WTC11 (cell line): Measurements from ENCODE around the gene ABR. TPM values are rescaled to one million over a fixed set of nuclear protein-coding genes. Genes with fewer than 3 reads are reported as not detected.

Experiments
- ATAC-seq: fragments of 200-7000 bp; cut with Tn5 transposase; 2 replicates; pipeline ENCODE4 v1.10.0; 2021; ENCODE audit warnings: mild to moderate bottlenecking, moderate library complexity
- CTCF ChIA-PET: fragments of 300-600 bp; sonication (Branson Sonifier 250); formaldehyde crosslinking; loops from one replicate; lab custom pipeline; 2021; ENCODE audit warnings: antibody characterized with exemption; lab: Charles Lee
- POLR2A ChIA-PET: fragments of 350-600 bp; sonication (Branson Sonifier 250); formaldehyde crosslinking; loops from one replicate; lab custom pipeline; 2021; ENCODE audit warnings: antibody characterized with exemption; lab: Charles Lee
- DNase-seq: peaks from one replicate; pipeline ENCODE4 v3.0.0; 2021; ENCODE audit warnings: low spot score
- H3K27ac Mint-ChIP-seq: 2 replicates; pipeline ENCODE4 v1.8.0; 2021; ENCODE audit warnings: mixed read lengths
- H3K27me3 Mint-ChIP-seq: 2 replicates; pipeline ENCODE4 v1.8.0; 2021; ENCODE audit warnings: low read depth, mild to moderate bottlenecking, moderate library complexity, mixed read lengths
- H3K36me3 Mint-ChIP-seq: 2 replicates; pipeline ENCODE4 v1.8.0; 2021; ENCODE audit warnings: mixed read lengths
- H3K4me1 Mint-ChIP-seq: 2 replicates; pipeline ENCODE4 v1.8.0; 2022; ENCODE audit warnings: mixed read lengths
- H3K4me3 Mint-ChIP-seq: 2 replicates; pipeline ENCODE4 v1.8.0; 2021; ENCODE audit warnings: mild to moderate bottlenecking, moderate library complexity, mixed read lengths
- H3K9me3 Mint-ChIP-seq: 2 replicates; pipeline ENCODE4 v1.8.0; 2021; ENCODE audit warnings: mixed read lengths
- AFF4 ChIP-seq: sonication (generic); formaldehyde crosslinking; IDR thresholded peaks from 2 replicates; pipeline ENCODE4 v1.8.1; 2023; ENCODE audit warnings: mild to moderate bottlenecking, missing genetic modification reagents, borderline replicate concordance
- ATF3 ChIP-seq: sonication (generic); formaldehyde crosslinking; conservative IDR thresholded peaks from 2 replicates; pipeline ENCODE4 v1.8.1; 2022; ENCODE audit warnings: mild to moderate bottlenecking, missing genetic modification reagents
- CDX4 ChIP-seq: fragments of 250-450 bp; sonication (Bioruptor Pico); IDR thresholded peaks from 2 replicates; pipeline ENCODE4 v1.9.0; 2021; ENCODE audit warnings: moderate library complexity, mild to moderate bottlenecking, inconsistent platforms, borderline replicate concordance
- MYBL2 ChIP-seq: sonication (generic); formaldehyde crosslinking; IDR thresholded peaks from 2 replicates; pipeline ENCODE4 v1.8.1; 2023; ENCODE audit warnings: mild to moderate bottlenecking, moderate library complexity, missing genetic modification reagents
- NFATC4 ChIP-seq: fragments of 250-450 bp; sonication (Bioruptor Pico); IDR thresholded peaks from 2 replicates; pipeline ENCODE4 v1.9.0; 2021; ENCODE audit warnings: mild to moderate bottlenecking
- NR3C1 ChIP-seq: sonication (generic); formaldehyde crosslinking; conservative IDR thresholded peaks from 2 replicates; pipeline ENCODE4 v1.8.1; 2023; ENCODE audit warnings: low read depth, mild to moderate bottlenecking, missing genetic modification reagents
- PREB ChIP-seq: sonication (generic); formaldehyde crosslinking; IDR thresholded peaks from 2 replicates; pipeline ENCODE4 v1.8.1; 2022; ENCODE audit warnings: mild to moderate bottlenecking, missing genetic modification reagents, moderate library complexity, borderline replicate concordance
- RELA ChIP-seq: sonication (generic); formaldehyde crosslinking; IDR thresholded peaks from 2 replicates; pipeline ENCODE4 v1.8.1; 2022; ENCODE audit warnings: missing genetic modification reagents, mild to moderate bottlenecking, borderline replicate concordance
- SOX15 ChIP-seq: fragments of 250-450 bp; sonication (Bioruptor Pico); IDR thresholded peaks from 2 replicates; pipeline ENCODE4 v1.9.0; 2021; ENCODE audit warnings: mild to moderate bottlenecking
- TP53 ChIP-seq: sonication (generic); formaldehyde crosslinking; IDR thresholded peaks from 2 replicates; pipeline ENCODE4 v1.8.1; 2023; ENCODE audit warnings: mild to moderate bottlenecking, missing genetic modification reagents
- ZBTB21 ChIP-seq: sonication (generic); formaldehyde crosslinking; IDR thresholded peaks from 2 replicates; pipeline ENCODE4 v1.8.1; 2023; ENCODE audit warnings: mild to moderate bottlenecking, missing genetic modification reagents, borderline replicate concordance
- ZBTB43 ChIP-seq: sonication (generic); formaldehyde crosslinking; IDR thresholded peaks from 2 replicates; pipeline ENCODE4 v1.8.1; 2023; ENCODE audit warnings: mild to moderate bottlenecking, missing genetic modification reagents
- ZMAT4 ChIP-seq: fragments of 250-450 bp; sonication (Bioruptor Pico); IDR thresholded peaks from 2 replicates; pipeline ENCODE4 v1.9.0; 2021; ENCODE audit warnings: mild to moderate bottlenecking
- ZNF121 ChIP-seq: sonication (generic); formaldehyde crosslinking; IDR thresholded peaks from 2 replicates; pipeline ENCODE4 v1.8.0; 2023; ENCODE audit warnings: missing genetic modification reagents
- ZNF138 ChIP-seq: sonication (generic); formaldehyde crosslinking; conservative IDR thresholded peaks from 2 replicates; pipeline ENCODE4 v1.8.1; 2022; ENCODE audit warnings: mild to moderate bottlenecking, moderate library complexity, missing genetic modification reagents
- ZNF423 ChIP-seq: fragments of 250-450 bp; sonication (Bioruptor Pico); IDR thresholded peaks from 2 replicates; pipeline ENCODE4 v2.1.2; 2022; ENCODE audit warnings: mild to moderate bottlenecking, moderate library complexity
- ZNF512 ChIP-seq: sonication (generic); formaldehyde crosslinking; IDR thresholded peaks from 2 replicates; pipeline ENCODE4 v1.8.1; 2022; ENCODE audit warnings: missing genetic modification reagents, borderline replicate concordance
- ZNF532 ChIP-seq: fragments of 250-450 bp; sonication (Bioruptor Pico); IDR thresholded peaks from 2 replicates; pipeline ENCODE4 v1.9.0; 2021; ENCODE audit warnings: mild to moderate bottlenecking, borderline replicate concordance
- ZNF671 ChIP-seq: fragments of 250-450 bp; sonication (Bioruptor Pico); IDR thresholded peaks from 2 replicates; pipeline ENCODE4 v1.8.0; 2021; ENCODE audit warnings: mild to moderate bottlenecking
- total RNA-seq: library from RNA; stranded (reverse); gene quantifications from 3 replicates; pipeline ENCODE4 v1.2.3, GENCODE V29; 2021

Gene ABR
- total RNA-seq, 1 experiment from 2014 or later, result 38.0 TPM

GRCh38 chr17:1136748-1137147, 43.0 kb downstream of the ABR start:
- no peaks in the 10 kb centered on the region; the same call in 1 of the 2 replicates for H3K27me3 Mint-ChIP-seq
- ChIA-PET CTCF (interaction anchor here (2.6 to 4.9 kb wide), 3 partner anchors 11 to 51 kb away, joined by 15 to 37 read pairs (median 15); no protein-coding TSS in a partner anchor), POLR2A (no interaction called here)
- ATAC-seq, result no peak
- peaks cover 18% of the 10 kb centered on the region for H3K4me1 Mint-ChIP-seq
- no peak overlapping the region for H3K27ac Mint-ChIP-seq
- H3K4me3 Mint-ChIP-seq, result no peak overlapping the region
- TF ChIP-seq CDX4 (CRISPR knock-in tag) (no peak), PREB (CRISPR knock-in tag) (no peak), RELA (CRISPR knock-in tag) (no peak), SOX15 (CRISPR knock-in tag) (no peak), ATF3 (CRISPR knock-in tag) (no peak), ZNF532 (CRISPR knock-in tag) (no peak), MYBL2 (no peak), NFATC4 (CRISPR knock-in tag) (no peak), ZBTB43 (CRISPR knock-in tag) (no peak), ZNF423 (CRISPR knock-in tag) (no peak), ZBTB21 (CRISPR knock-in tag) (no peak), TP53 (CRISPR knock-in tag) (no peak), NR3C1 (CRISPR knock-in tag) (no peak)
- DNase-seq, result no peak
- H3K36me3 Mint-ChIP-seq, result 0 out of 2 replicates have a peak, but pooled peaks cover 2% of the 10 kb centered on the region
- H3K9me3 Mint-ChIP-seq, result peaks cover 4% of the 10 kb centered on the region

GRCh38 chr17:1134634-1135324, 45.0 kb downstream of the ABR start:
- ATAC-seq, result no peak
- TF ChIP-seq ZMAT4 (CRISPR knock-in tag) (no peak), AFF4 (CRISPR knock-in tag) (no peak), ZNF512 (CRISPR knock-in tag) (no peak), ZNF671 (no peak), ZNF121 (CRISPR knock-in tag) (no peak), ZNF138 (CRISPR knock-in tag) (no peak)

More at GRCh38 chr17:1134634-1135324, 45.0 kb downstream of the ABR start:
- no peak overlapping the region for H3K27ac Mint-ChIP-seq
- H3K9me3 Mint-ChIP-seq, result peaks cover 4% of the 10 kb centered on the region
- peaks cover 16% of the 10 kb centered on the region for H3K4me1 Mint-ChIP-seq
- no peak for DNase-seq
- ChIA-PET CTCF (interaction anchor here (1.1 to 4.9 kb wide), 3 partner anchors 9 to 78 kb away, joined by 3 to 37 read pairs (median 5); no protein-coding TSS in a partner anchor), POLR2A (no interaction called here)
- H3K4me3 Mint-ChIP-seq, result no peak overlapping the region
- 0 out of 2 replicates have a peak, but pooled peaks cover 2% of the 10 kb centered on the region for H3K36me3 Mint-ChIP-seq
- H3K27me3 Mint-ChIP-seq, result no peaks in the 10 kb centered on the region; the same call in 1 of the 2 replicates
